Thyroid gland (tissue), 4 donors: ENCODE results near the gene OR1I1. TPM values are rescaled to one million over a fixed set of nuclear protein-coding genes. Genes with fewer than 3 reads are reported as not detected.

ENCODE experiments used
- DNase-seq, 2 donors: peaks; one replicate each; pipeline ENCODE4 v3.0.0-alpha.2; 2019
- H3K27ac ChIP-seq, 3 donors: fragments of 200-600 bp; sonication (generic); 1 replicate in 2 of 3; 2 replicates in 1 of 3; pipeline ENCODE4 v1.5.1; 2016 to 2019; ENCODE audit warnings: mild to moderate bottlenecking in 1 of 3, moderate library complexity in 1 of 3
- H3K27me3 ChIP-seq: fragments of 200-600 bp; sonication (generic); one replicate; pipeline ENCODE4 v1.5.1; 2019
- H3K36me3 ChIP-seq, 2 donors: fragments of 200-600 bp; sonication (generic); one replicate each; pipeline ENCODE4 v1.5.1; 2016 to 2019
- H3K4me1 ChIP-seq, 2 donors: fragments of 200-600 bp; sonication (generic); one replicate each; pipeline ENCODE4 v1.5.1; 2017 to 2019
- H3K4me3 ChIP-seq, 3 donors: fragments of 200-600 bp; sonication (generic); replicated peaks in 1 of 3; 1 replicate in 2 of 3; 2 replicates in 1 of 3; pipeline ENCODE4 v1.5.1; 2016; ENCODE audit warnings: mild to moderate bottlenecking in 1 of 3
- H3K9me3 ChIP-seq: fragments of 200-600 bp; sonication (generic); one replicate; pipeline ENCODE4 v1.5.1; 2017
- CTCF ChIP-seq, 6 experiments: fragments of 200-600 bp in 3 of 6; fragments of 450-650 bp in 3 of 6; sonication (generic) in 3 of 6; IDR thresholded peaks; one replicate each; pipeline ENCODE4 v1.5.1; 2016 to 2019; ENCODE audit warnings: antibody characterized with exemption in 6 of 6, mild to moderate bottlenecking in 2 of 6, inconsistent platforms in 1 of 6, moderate library complexity in 1 of 6
- POLR2A ChIP-seq, 2 donors: fragments of 450-650 bp; IDR thresholded peaks; one replicate each; pipeline ENCODE4 v1.6.1; 2017; ENCODE audit warnings: antibody characterized with exemption in 2 of 2, mild to moderate bottlenecking in 2 of 2, moderate library complexity in 1 of 2
- WGBS, 2 donors: methylation state at CpG; one replicate each; pipeline ENCODE4 v1.1.5; 2017; 5-methylcytosine and 5-hydroxymethylcytosine counted together
- intact Hi-C: fragments of 100-400 bp; cut with DNase I; formaldehyde crosslinking; loops from one replicate; pipeline ENCODE4 v1.15.1; 2023
- total RNA-seq, 4 donors: library from RNA; depleted of rRNA; stranded (reverse); fragments of >200 nt; gene quantifications; one replicate each; pipeline ENCODE4 v1.2.3, GENCODE V29; 2016

The OR1I1 gene
- total RNA-seq, 4 donors from 2014 or later, result not detected

DNA sequence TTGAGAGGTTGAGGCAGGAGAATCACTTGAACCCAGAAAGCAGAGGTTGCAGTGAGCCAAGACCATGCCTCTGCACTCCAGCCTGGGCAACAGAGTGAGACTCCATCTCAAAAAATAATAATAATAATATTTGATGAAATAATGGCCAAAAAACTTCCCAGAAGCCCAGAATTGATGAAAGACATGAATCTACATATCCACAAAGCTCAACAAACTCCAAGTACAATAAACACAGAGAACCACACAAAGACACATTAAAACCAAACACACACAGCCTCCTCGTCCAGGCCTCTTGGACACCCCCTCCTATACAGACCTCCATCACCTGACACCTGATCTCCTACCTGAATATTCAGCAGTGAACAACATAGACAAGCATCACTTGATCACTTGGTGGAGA lies 22.0 kb downstream of the OR1I1 start:
- no peak for DNase-seq
- Histone ChIP-seq H3K36me3 (no peaks in the 10 kb centered on the region), H3K9me3 (no peaks in the 10 kb centered on the region), H3K27me3 (no peaks in the 10 kb centered on the region), H3K4me3 (no peak overlapping the region), H3K27ac (no peak overlapping the region), H3K4me1 (peaks cover 6 to 9% of the 10 kb centered on the region in 2 donors)
- intact Hi-C loops, result no loop called here
- TF ChIP-seq POLR2A (IDR thresholded peaks at IDR 0.05) (no peak), CTCF (IDR thresholded peaks at IDR 0.05) (no peak)
- WGBS, 2 donors, result 94 to 100% methylated on average over 1 of the region's 1 CpG

DNA sequence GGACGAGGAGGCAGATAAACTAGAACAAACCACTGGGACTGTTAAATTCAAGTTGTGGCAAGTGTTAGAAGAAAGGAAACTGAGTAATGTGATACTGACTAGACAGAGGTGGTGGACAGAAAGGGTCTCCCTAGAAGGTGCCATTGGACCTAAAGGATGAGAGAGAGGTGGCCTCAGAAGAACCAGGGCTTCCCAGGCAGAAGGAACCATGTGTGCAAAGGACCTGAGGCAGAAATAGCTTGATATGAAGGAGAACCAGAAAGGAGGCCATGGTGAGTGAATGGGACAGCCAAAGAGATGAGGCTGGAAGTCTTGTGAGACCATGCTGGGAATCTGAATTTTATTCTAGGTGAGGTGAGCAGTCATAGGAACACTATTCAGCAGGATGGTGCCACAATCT lies 22.4 kb downstream of the OR1I1 start:
- TF ChIP-seq CTCF (IDR thresholded peaks at IDR 0.05), result no peak
- Histone ChIP-seq H3K27me3 (no peaks in the 10 kb centered on the region), H3K27ac (no peak overlapping the region), H3K36me3 (no peaks in the 10 kb centered on the region), H3K9me3 (no peaks in the 10 kb centered on the region), H3K4me1 (peaks cover 6 to 9% of the 10 kb centered on the region in 2 donors), H3K4me3 (no peak overlapping the region)
- intact Hi-C loops, result no loop called here
- no peak for DNase-seq
- 86 to 88% methylated on average over 1 of the region's 1 CpG for WGBS, 2 donors

DNA sequence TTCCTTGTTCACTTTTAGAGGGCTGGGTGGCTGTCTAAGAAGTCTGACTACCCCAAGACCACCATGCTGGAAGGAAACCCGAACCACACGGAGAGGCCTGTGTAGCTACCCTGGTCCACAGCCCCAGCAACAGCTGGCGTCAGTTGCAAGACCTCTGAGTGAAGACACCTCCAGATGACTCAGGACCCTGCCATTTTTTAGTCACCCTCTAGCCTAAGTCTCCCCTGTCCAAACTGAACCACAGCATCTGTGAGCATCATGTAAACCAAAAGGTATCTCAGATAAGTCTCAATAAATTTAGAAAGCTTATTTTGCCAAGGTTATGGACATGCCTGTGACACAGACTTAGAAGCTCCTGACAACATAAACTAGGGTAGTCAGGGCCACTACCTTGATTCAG lies 23.0 kb downstream of the OR1I1 start:
- DNase-seq, result no peak
- Histone ChIP-seq H3K36me3 (no peaks in the 10 kb centered on the region), H3K27ac (no peak overlapping the region), H3K27me3 (no peaks in the 10 kb centered on the region), H3K4me1 (peaks cover 6 to 9% of the 10 kb centered on the region in 2 donors), H3K4me3 (no peak overlapping the region), H3K9me3 (no peaks in the 10 kb centered on the region)
- intact Hi-C loops, result no loop called here
- TF ChIP-seq POLR2A (IDR thresholded peaks at IDR 0.05) (no peak), CTCF (IDR thresholded peaks at IDR 0.05) (no peak)
- 94% methylated on average over 3 of the region's 3 CpGs; no CpG with 5 or more reads in 1 of the 2 donors for WGBS, 2 donors

DNA sequence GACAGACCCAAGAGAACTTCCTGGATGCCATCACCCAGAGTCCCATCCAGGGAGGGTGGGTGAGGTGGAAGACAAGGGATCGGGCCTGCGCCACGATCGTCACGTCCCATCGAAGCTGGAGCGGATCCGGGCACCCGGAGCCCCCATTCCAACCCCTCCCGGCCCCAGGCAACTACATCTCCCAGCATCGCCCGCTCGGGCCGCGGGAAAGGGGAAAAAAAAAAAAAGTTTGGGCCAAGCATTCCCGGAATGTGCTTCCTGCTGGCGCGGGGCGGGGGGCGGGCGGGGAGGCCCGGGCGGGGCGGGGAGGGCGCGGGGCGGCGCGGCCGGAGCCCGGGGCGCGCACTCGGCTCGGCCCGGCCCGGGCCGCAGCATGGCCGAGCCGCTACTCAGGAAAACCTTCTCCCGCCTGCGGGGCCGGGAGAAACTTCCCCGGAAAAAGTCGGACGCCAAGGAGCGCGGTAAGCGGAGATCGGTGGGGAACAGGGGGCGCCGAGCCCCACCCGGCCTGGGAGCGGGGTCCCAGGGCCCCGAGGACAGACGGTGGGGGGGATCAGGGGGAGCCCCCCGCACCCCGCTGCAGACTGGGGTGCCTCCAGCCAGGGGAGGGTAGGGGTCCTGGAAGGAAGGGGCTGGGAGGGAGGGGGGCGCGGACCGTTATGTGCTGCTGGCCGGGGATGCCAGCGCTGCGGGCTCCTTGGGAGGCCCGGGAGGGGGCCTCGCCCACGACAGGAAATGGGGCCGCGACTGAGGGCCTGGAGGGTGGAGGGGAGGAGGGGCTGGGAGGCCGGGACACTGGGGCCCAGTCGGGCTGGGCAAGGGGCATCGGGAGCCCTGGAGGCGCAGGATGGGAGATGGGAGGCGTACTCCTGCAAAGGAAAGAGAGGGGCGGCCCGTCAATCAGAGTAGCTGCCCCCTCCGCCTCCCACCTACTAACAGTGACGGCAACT lies 25.3 kb downstream of the OR1I1 start, which contains the start of gene SYDE1:
Gene SYDE1, plus strand, starts transcription at position 341 of the 950 bp plus-strand sequence. Its CDS starts 33 bp downstream, at position 374.
- Histone ChIP-seq H3K4me3 (peak within 1 kb of the TSS in 2 of 3 donors; percentile 87 to 96), H3K4me1 (peaks cover 6 to 9% of the 10 kb centered on the region in 2 donors), H3K36me3 (peaks cover 3 to 5% of the 10 kb centered on the region in 2 donors), H3K27ac (peak within 1 kb of the TSS; percentile 78 to 90 (median 88)), H3K9me3 (no peaks in the 10 kb centered on the region), H3K27me3 (no peaks in the 10 kb centered on the region)
- intact Hi-C loops, result no loop called here
- 0 to 5% methylated on average over 20 to 39 of the region's 78 CpGs for WGBS, 2 donors
- no peak for TF ChIP-seq CTCF (IDR thresholded peaks at IDR 0.05)
- peak in 1 of 2 donors; percentile 25 for TF ChIP-seq POLR2A (IDR thresholded peaks at IDR 0.05)
- DNase-seq, result peak; percentile 31 to 36
